GM19099 (cell line): ENCODE measurements around the gene PHACTR3.

ENCODE experiments used
- POLR2A ChIP-seq: IDR thresholded peaks from 3 replicates; pipeline ENCODE4 v1.6.1; 2011; ENCODE audit warnings: low read depth; ENCODE audit not compliant: insufficient read length; ENCODE audit errors: extremely low read depth

PHACTR3 gene

GRCh38 chr20:59823491-59824259 is 219.3 kb downstream of the PHACTR3 start:
- no peak for TF ChIP-seq POLR2A

- TF ChIP-seq POLR2A, result no peak
These were observed 220.6 kb downstream of the PHACTR3 start for GRCh38 chr20:59824711-59825562.

GRCh38 chr20:59825563-59825920 is 221.2 kb downstream of the PHACTR3 start:
- no peak for TF ChIP-seq POLR2A

GRCh38 chr20:59825944-59826759 is 221.8 kb downstream of the PHACTR3 start:
- no peak for TF ChIP-seq POLR2A

- TF ChIP-seq POLR2A, result no peak
These were observed 223.1 kb downstream of the PHACTR3 start for GRCh38 chr20:59827138-59828056.

- no peak for TF ChIP-seq POLR2A
These were observed 224.0 kb downstream of the PHACTR3 start for GRCh38 chr20:59828125-59829053.

GRCh38 chr20:59829054-59829785 is 224.9 kb downstream of the PHACTR3 start:
- no peak for TF ChIP-seq POLR2A

GRCh38 chr20:59829786-59830664 is 225.7 kb downstream of the PHACTR3 start:
- no peak for TF ChIP-seq POLR2A

GRCh38 chr20:59830665-59831023 is 226.3 kb downstream of the PHACTR3 start:
- TF ChIP-seq POLR2A, result no peak

GRCh38 chr20:59831024-59831915 is 226.9 kb downstream of the PHACTR3 start:
- TF ChIP-seq POLR2A, result no peak

- no peak for TF ChIP-seq POLR2A
These were observed 227.6 kb downstream of the PHACTR3 start for GRCh38 chr20:59831916-59832270.
